ENCODE measurements around the gene HDAC5. TPM values are rescaled to one million over a fixed set of nuclear protein-coding genes. Genes with fewer than 3 reads are reported as not detected.

HDAC5 gene
- total RNA-seq, 4 donors from 2014 or later, result 23.3 to 91.7 (median 42.4) TPM

DNA sequence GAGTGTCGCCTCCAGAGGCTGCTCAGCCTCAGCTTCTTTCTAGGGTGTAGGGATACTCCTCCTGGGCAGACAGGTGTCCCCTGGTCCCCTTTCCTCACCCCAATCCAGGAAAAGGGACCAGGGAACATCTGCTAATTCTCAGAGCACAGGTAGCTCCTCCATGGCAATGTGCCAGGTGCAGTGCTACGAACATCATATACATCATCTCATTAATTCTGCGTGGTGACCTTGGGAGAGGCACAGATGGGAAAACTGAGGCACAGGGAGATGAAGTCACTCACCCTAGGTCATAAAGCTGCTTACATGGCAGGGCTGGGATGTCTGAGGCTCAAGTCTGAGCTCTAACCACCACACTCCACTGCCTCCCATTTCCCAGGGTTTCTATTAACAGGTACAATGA is 11.7 kb downstream of the HDAC5 start:
- TF ChIP-seq, protein P1, sequence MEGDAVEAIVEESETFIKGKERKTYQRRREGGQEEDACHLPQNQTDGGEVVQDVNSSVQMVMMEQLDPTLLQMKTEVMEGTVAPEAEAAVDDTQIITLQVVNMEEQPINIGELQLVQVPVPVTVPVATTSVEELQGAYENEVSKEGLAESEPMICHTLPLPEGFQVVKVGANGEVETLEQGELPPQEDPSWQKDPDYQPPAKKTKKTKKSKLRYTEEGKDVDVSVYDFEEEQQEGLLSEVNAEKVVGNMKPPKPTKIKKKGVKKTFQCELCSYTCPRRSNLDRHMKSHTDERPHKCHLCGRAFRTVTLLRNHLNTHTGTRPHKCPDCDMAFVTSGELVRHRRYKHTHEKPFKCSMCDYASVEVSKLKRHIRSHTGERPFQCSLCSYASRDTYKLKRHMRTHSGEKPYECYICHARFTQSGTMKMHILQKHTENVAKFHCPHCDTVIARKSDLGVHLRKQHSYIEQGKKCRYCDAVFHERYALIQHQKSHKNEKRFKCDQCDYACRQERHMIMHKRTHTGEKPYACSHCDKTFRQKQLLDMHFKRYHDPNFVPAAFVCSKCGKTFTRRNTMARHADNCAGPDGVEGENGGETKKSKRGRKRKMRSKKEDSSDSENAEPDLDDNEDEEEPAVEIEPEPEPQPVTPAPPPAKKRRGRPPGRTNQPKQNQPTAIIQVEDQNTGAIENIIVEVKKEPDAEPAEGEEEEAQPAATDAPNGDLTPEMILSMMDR (IDR thresholded peaks at IDR 0.05; ENCODE audit: low read depth), result no peak

DNA sequence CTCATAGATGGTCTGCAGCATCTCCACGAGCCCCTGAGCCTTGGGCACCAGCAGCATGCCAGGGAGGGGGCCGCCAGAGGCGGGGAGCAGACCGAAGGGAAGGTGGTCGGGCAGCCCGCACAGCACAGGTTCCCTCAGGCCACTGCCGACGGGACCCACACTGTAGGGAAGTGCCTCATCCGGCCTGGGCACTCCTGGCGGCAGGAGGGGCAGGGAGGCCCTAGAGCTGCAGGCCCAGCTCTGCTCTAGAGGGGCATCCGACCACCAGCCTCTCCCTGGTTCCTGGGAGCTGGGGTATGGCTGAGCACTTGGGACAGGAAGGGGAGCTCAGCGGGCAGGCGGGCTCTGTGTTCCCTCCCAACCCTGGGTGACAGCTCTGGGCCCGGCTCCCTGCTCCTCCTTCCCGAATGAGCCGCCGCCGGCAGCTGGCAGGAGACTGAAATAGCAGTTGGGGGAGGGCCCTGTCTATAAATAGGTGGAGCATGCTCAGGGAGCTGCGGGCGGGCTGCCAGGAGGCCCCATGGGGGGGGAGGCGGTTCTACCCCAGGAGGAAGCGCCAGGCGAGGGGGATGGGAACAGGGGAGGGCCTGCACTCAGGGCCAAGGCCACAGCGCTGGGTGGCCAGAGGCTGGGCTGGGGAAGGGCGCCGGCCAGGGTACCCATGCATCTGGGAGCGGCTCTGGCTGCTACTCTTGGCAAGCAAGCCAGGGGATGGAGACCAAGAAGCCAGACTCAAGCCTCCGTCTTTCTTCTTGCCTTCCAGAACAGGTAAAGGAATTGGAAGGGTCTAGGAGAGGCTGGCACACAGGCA is 12.4 kb downstream of the HDAC5 start:
- TF ChIP-seq, protein P1 (IDR thresholded peaks at IDR 0.05; ENCODE audit: low read depth), result no peak

DNA sequence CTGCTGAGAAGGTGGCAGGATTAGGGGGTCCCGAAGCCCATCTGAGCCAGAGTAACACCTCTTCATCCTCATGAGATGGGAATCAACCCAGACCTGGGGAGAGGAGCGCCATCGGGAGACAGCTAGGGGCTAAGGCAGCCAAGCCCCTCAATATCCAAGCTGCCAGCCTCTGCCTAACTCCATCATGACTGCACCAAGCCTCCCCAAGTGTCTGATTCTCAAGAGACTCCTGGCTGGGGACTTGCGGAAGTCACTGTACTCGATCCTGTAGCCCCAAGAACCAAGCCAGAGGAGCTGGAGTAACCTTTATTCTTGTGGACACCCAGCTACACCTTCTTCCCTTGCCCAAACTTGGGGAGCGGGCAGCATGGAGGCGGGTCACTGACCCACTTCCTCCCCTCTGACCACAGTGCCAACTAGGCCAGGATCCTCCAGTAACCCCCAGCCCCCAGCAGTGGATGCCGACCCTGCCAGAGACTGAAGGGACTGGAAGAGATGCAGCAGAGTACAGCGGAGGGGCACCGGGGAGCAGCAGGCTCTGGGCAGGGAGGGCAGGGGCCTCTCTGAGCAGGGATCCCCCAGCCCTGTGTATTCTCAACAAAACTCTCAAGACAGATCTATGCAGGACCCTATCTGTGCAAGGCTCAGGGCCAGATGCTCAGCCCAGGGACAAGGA is 13.3 kb downstream of the HDAC5 start:
- TF ChIP-seq, protein P1 (IDR thresholded peaks at IDR 0.05; ENCODE audit: low read depth), result no peak

DNA sequence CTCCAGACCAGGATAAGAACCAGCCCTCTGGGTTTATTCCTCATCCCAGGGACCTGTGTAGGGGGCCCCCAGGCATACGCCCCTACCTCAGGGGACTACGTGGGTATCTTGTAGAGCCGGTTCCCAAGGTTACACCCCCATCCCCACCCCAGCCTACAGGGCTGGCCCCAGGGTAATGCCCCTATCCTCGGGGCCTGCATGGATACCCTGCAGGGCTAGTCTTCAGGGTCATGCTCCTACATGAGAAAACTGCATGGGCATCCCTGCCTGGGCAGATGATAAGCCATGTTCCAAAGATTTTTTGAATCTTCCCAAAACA is 14.2 kb downstream of the HDAC5 start:
- TF ChIP-seq, protein P1 (IDR thresholded peaks at IDR 0.05; ENCODE audit: low read depth), result no peak

DNA sequence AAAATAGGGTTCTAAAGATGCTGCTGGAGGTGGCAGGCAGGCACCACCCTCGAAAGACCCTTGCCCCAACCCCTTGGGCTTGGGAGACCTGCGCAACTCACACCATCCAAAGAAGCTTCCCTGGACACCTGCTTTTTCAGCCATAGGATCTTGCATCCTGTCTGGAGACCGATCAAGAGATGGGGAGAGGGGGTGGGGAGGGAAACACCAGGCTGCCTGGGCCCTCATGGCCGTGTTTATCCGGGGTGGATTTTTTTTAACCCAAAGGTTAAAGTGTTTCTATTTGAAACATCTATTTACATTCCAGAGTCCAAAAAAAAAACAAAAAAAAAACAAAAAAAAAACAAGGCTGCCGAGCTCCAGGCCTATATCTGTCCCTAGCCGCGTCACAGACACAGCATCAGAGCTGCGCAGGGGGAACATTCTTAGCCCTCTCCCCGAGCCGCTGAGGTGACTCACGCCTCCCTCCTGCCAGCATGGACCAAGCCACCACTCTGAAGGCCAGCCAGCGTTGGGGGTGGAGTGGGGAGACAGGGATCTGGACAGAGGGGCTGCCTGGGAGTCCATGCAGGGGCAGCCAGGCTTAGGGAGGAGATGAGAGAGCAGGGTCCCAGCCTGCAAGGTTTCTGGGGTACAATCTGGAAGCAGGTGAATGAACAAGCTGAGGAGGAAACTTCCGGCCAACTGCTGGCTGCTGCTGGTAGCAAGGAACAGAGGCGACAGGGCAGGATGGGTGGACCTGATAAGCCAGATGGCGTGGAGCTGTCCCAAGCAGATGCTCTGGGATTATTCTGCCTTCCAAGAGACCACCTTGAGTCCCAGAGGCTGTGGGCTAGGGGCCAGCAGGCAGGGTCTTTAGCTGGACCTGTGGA is 14.8 kb downstream of the HDAC5 start:
- TF ChIP-seq, protein P1 (IDR thresholded peaks at IDR 0.05; ENCODE audit: low read depth), result no peak

DNA sequence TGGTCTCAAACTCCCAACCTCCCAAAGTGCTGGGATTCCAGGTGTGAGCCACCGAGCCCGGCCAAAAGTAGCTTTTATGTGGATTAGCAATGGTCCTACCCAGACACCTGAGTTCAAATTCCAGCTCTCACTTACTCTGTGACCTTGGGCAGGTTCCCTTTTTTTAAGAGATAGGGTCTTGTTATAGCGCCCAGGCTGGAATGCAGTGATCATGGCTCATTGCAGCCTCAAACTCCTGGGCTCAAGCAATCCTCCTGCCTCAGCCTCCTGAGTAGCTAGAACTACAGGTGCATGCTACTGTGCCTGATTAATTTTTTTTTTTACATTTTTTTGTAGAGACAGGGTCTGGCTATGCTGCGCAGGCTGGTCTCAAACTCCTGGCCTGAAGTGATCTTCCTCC is 16.6 kb downstream of the HDAC5 start:
- TF ChIP-seq, protein P1 (IDR thresholded peaks at IDR 0.05; ENCODE audit: low read depth), result no peak

DNA sequence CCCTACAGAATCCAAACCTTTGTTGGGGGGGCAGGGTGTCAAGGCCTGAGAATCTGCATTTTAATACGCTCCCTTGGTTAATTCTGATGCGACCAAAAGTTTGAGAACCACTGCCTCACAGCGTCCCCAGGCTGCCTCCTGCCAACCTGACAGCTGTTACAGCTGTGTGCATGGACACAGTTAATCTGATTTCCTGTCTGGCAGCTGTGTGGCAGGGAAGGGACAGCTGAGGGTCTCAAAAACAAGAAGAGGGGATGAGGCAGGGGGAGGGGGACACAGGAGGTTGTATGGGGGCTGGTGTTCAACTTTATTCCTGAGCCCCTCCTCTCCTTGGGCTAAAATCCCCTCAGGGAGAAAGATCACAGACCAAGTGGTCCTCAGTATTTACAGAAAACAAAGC is 17.5 kb downstream of the HDAC5 start:
- TF ChIP-seq, protein P1 (IDR thresholded peaks at IDR 0.05; ENCODE audit: low read depth), result no peak
